ENCODE data around the gene AHCYL1.

DNA sequence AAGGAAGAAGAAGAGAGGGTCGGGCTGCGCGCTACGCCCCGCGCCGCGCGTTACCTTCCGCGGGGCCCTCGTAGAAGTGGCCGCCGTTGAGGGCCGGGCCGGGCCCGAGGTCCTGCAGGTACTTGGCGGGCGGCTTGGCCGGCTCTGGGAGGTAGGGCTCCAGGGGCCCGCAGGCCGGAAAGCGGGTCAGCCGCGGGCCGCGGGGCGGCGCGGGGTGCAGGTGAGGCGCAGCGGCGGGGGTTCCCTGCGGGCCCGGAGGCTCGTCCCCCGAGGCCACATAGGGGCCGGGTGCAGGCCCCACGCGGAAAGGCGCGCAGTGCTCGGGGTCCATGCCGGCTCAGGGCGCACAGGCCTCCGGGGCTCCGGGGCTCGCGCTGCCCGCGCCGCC is 85.7 kb downstream of the AHCYL1 start:
- TF ChIP-seq CTCF (IDR thresholded peaks at IDR 0.05; ENCODE audit: poor library complexity) (no peak), EZH2phosphoT487 (IDR thresholded peaks at IDR 0.05; ENCODE audit: low read depth, severe bottlenecking, unreplicated experiment) (peak; percentile 83), EZH2 (IDR thresholded peaks at IDR 0.05; ENCODE audit: borderline replicate concordance) (no peak)

Measured in hepatocyte (in vitro differentiated cells).